ENCODE data around the gene NDOR1.
"Not testable (repeated sequence)": the region's sequence is repeated elsewhere in the genome, so short reads cannot be mapped to it uniquely, and the experiment has no call there.

NDOR1 gene

DNA sequence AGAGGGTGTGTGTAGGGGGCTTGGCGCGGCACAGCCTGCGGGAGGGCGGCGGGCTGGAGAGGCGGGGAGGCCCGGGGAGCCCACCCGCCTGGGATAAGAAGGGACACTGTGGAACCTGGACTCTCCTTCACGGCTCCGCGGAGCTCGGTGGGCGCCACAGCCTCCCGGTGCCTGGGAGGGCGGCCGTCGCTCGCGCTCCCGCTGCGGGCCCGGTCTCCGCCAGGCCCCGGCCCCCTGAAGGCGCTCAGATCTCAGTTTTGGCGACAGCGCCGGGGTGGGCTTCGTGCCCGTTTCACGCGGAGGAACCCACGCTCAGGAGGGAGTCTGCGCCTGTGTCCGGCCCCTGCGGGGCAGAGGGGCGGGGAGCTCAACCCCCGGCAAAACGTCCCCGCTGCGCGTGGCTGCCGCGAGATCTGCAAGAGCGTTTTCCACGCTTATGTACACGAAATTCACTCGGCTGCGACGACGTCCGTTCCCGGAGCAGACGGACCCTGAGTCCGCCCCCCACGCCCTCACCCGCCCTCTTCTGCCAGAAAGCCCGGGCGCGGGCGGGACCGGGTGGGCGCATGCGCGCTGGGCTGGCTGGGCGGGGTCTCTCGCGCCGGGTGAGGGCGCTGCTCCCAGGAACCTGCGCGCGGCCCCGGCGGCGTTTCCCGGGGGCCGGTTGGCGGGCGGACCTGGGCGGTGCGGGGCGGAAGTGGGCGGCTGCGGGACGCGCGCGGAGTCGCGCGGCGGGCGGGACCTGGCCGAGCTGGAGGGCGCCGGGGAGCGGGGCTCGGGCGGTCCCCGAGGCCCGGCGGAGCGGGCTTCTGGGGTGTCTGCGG, 49.3 kb downstream of the NDOR1 start, which contains the start of gene NELFB:
Gene NELFB (plus strand): TSS at position 704 of the 824 bp plus-strand sequence.
- H3K4me3 ChIP-seq (ENCODE audit: low read depth, low read length): peak within 1 kb of the TSS; percentile 89
- DNase-seq (ENCODE audit: low read depth): peak; percentile 40
- TF ChIP-seq, protein P1, sequence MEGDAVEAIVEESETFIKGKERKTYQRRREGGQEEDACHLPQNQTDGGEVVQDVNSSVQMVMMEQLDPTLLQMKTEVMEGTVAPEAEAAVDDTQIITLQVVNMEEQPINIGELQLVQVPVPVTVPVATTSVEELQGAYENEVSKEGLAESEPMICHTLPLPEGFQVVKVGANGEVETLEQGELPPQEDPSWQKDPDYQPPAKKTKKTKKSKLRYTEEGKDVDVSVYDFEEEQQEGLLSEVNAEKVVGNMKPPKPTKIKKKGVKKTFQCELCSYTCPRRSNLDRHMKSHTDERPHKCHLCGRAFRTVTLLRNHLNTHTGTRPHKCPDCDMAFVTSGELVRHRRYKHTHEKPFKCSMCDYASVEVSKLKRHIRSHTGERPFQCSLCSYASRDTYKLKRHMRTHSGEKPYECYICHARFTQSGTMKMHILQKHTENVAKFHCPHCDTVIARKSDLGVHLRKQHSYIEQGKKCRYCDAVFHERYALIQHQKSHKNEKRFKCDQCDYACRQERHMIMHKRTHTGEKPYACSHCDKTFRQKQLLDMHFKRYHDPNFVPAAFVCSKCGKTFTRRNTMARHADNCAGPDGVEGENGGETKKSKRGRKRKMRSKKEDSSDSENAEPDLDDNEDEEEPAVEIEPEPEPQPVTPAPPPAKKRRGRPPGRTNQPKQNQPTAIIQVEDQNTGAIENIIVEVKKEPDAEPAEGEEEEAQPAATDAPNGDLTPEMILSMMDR (IDR thresholded peaks at IDR 0.05; ENCODE audit: low read depth, low read length, missing control alignments): no peak

DNA sequence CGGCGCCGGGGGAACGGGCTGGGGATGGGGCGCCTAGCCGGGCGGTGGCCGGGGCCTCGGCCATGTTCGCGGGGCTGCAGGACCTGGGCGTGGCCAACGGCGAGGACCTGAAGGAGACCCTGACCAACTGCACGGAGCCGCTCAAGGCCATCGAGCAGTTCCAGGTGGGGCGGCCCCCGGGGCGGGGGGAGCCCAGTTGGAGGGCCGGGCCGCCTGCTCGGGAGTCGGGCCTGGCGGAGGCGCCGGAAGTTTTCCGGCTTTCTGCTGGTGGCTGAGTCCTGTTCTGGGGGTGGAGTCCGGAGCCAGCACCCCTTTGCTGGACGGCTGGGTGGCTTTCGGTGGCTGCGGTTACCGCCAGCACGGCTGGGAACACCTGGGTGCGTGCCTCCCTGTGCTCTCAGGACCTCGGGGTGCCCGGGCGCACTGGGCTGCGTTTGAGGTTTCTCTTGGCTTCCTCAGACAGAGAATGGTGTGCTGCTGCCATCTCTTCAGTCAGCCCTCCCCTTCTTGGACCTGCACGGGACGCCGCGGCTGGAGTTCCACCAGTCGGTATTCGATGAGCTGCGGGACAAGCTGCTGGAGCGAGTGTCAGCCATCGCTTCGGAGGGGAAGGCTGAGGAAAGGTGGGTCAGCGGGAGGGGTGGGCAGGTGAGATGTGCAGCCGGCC, 50.1 kb downstream of the NDOR1 start:
- H3K4me3 ChIP-seq (ENCODE audit: low read depth, low read length): peak overlapping the region; percentile 89
- no peak for DNase-seq (ENCODE audit: low read depth)
- TF ChIP-seq, protein P1 (IDR thresholded peaks at IDR 0.05; ENCODE audit: low read depth, low read length, missing control alignments): no peak

DNA sequence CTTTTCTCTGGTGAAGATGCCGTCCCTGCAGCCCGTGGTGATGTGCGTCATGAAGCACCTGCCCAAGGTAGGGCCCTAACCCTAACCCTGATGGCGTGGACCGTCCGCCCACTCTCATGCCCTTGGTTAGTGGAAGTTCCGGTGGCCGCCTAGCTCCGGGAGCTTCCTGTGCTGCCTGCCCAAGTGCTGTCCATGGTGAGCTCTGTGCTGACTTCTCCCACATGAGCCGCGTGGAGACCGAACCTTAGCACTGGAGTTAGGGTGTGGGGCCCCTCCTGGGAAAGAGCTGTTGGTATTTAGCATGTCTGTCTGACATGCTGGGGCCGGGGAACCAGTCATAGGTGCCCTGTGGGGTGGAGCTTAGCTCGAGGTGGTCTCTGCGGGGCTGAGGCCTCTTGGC, 50.9 kb downstream of the NDOR1 start:
- H3K4me3 ChIP-seq (ENCODE audit: low read depth, low read length): peak overlapping the region; percentile 89
- DNase-seq (ENCODE audit: low read depth): no peak
- TF ChIP-seq, protein P1 (IDR thresholded peaks at IDR 0.05; ENCODE audit: low read depth, low read length, missing control alignments): no peak

DNA sequence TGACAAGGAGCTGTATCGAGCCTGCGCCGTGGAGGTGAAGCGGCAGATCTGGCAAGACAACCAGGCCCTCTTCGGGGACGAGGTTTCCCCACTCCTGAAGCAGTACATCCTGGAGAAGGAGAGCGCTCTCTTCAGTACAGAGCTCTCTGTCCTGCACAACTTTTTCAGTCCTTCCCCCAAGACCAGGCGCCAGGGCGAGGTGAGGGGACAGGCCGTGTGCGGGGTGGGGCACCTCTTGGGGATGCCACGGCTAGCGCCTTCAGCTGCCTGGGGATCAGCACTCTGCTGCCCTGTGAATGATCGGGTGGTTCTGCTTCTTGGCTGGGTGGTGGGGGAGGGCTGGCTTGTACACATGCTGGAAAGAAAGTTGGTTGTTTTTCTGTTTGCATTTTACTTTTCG, 51.4 kb downstream of the NDOR1 start:
- TF ChIP-seq, protein P1 (IDR thresholded peaks at IDR 0.05; ENCODE audit: low read depth, low read length, missing control alignments): no peak
- no peak for DNase-seq (ENCODE audit: low read depth)
- H3K4me3 ChIP-seq (ENCODE audit: low read depth, low read length): no peak overlapping the region

DNA sequence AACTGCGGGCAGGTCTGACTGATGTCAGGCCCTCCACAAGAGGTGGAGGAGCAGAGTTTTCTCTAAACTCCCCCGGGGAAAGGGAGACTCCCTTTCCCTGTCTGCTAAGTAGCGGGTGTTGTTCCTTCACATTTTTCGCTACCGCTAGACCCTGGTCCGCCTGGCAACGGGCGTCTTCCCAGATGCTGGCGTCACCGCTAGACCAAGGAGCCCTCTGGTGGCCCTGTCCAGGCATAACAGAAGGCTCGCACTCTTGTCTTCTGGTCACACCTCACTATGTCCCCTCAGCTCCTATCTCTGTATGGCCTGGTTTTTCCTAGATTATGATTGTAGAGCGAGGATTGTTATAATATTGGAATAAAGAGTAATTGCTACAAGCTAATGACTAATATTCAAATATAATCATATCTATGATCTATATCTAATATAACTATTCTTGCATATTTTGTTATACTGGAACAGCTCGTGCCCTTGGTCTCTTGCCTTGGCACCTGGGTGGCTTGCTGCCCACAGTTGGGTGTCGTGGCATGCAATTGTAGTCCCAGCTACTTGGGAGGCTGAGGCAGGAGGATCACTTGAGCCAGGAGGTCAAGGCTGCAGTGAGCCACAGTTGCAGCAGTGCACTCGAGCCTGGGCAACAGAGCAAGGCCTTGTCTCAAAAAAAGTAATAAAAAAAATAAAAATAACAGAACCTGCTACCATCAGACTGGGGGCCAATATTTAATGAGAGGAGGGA, 56.8 kb downstream of the NDOR1 start:
- not testable (repeated sequence) for DNase-seq (ENCODE audit: low read depth); H3K4me3 ChIP-seq (ENCODE audit: low read depth, low read length)
- TF ChIP-seq, protein P1 (IDR thresholded peaks at IDR 0.05; ENCODE audit: low read depth, low read length, missing control alignments): peak; percentile 24

DNA sequence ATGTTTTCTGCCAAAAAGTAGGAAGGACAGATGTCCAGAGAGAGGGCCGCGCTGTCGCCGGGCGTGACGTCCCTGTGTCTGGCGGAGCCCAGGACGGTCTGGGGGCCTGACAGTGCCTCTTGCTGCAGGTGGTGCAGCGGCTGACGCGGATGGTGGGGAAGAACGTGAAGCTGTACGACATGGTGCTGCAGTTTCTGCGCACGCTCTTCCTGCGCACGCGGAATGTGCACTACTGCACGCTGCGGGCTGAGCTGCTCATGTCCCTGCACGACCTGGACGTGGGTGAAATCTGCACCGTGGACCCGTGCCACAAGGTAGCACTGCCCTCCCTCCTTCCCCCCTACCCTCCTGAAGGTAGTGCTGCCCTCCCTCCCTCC, 57.4 kb downstream of the NDOR1 start:
- TF ChIP-seq, protein P1 (IDR thresholded peaks at IDR 0.05; ENCODE audit: low read depth, low read length, missing control alignments): no peak
- no peak for DNase-seq (ENCODE audit: low read depth)
- no peak overlapping the region for H3K4me3 ChIP-seq (ENCODE audit: low read depth, low read length)
